Measurements from ENCODE around the gene PDE7B. TPM values are rescaled to one million over a fixed set of nuclear protein-coding genes. Genes with fewer than 3 reads are reported as not detected.
"Not testable (repeated sequence)": the region's sequence is repeated elsewhere in the genome, so short reads cannot be mapped to it uniquely, and the experiment has no call there.

PDE7B gene
- total RNA-seq, 2 experiments from 2014 or later = 0.25 to 0.31 TPM

GRCh38 chr6:136094812-136095211, 243.3 kb downstream of the PDE7B start:
- intact Hi-C loops (cut with micrococcal nuclease) = no loop called here
- DNase-seq = no peak
- no peaks in the 10 kb centered on the region for H3K36me3 Mint-ChIP-seq (ENCODE audit: low read depth)
- H3K9me3 Mint-ChIP-seq = peaks cover 7% of the 10 kb centered on the region
- CTCF ChIA-PET = no interaction called here
- no peak overlapping the region for H3K27ac Mint-ChIP-seq
- H3K4me3 Mint-ChIP-seq = no peak overlapping the region
- H3K4me1 Mint-ChIP-seq (ENCODE audit: low read depth) = no peaks in the 10 kb centered on the region
- H3K27me3 Mint-ChIP-seq (ENCODE audit: low read depth) = no peaks in the 10 kb centered on the region

GRCh38 chr6:136095986-136096385, 244.5 kb downstream of the PDE7B start:
- H3K27ac Mint-ChIP-seq = no peak overlapping the region
- intact Hi-C loops (cut with micrococcal nuclease) = no loop called here
- no peaks in the 10 kb centered on the region for H3K27me3 Mint-ChIP-seq (ENCODE audit: low read depth)
- no peak overlapping the region for H3K4me3 Mint-ChIP-seq
- H3K4me1 Mint-ChIP-seq (ENCODE audit: low read depth) = no peaks in the 10 kb centered on the region
- H3K9me3 Mint-ChIP-seq = peaks cover 7% of the 10 kb centered on the region
- CTCF ChIA-PET = no interaction called here
- DNase-seq = no peak
- H3K36me3 Mint-ChIP-seq (ENCODE audit: low read depth) = no peaks in the 10 kb centered on the region

- H3K36me3 Mint-ChIP-seq (ENCODE audit: low read depth) = no peaks in the 10 kb centered on the region
- CTCF ChIA-PET = interaction anchor here (0.8 kb wide), 1 partner anchor 78 kb away, joined by 3 read pairs; no protein-coding TSS in a partner anchor
Measured at GRCh38 chr6:136102991-136103688, 251.6 kb downstream of the PDE7B start.

GRCh38 chr6:136103763-136104311, 252.3 kb downstream of the PDE7B start:
- no peaks in the 10 kb centered on the region for H3K4me1 Mint-ChIP-seq (ENCODE audit: low read depth)
- intact Hi-C loops (cut with micrococcal nuclease) = no loop called here
- H3K9me3 Mint-ChIP-seq = no peaks in the 10 kb centered on the region
- no peaks in the 10 kb centered on the region for H3K36me3 Mint-ChIP-seq (ENCODE audit: low read depth)
- no peak overlapping the region for H3K4me3 Mint-ChIP-seq
- CTCF ChIA-PET = interaction anchor here (0.8 kb wide), 1 partner anchor 78 kb away, joined by 3 read pairs; no protein-coding TSS in a partner anchor
- H3K27ac Mint-ChIP-seq = no peak overlapping the region
- no peaks in the 10 kb centered on the region for H3K27me3 Mint-ChIP-seq (ENCODE audit: low read depth)
- no peak for DNase-seq

More at GRCh38 chr6:136102991-136103688, 251.6 kb downstream of the PDE7B start:
- no peaks in the 10 kb centered on the region for H3K4me1 Mint-ChIP-seq (ENCODE audit: low read depth)
- no peak overlapping the region for H3K27ac Mint-ChIP-seq
- H3K27me3 Mint-ChIP-seq (ENCODE audit: low read depth) = no peaks in the 10 kb centered on the region
- no peak overlapping the region for H3K4me3 Mint-ChIP-seq
- intact Hi-C loops (cut with micrococcal nuclease) = no loop called here
- DNase-seq = no peak
- H3K9me3 Mint-ChIP-seq = no peaks in the 10 kb centered on the region

- no peaks in the 10 kb centered on the region for H3K9me3 Mint-ChIP-seq
- intact Hi-C loops (cut with micrococcal nuclease) = no loop called here
- H3K27ac Mint-ChIP-seq = no peak overlapping the region
- CTCF ChIA-PET = no interaction called here
- DNase-seq = no peak
- no peaks in the 10 kb centered on the region for H3K4me1 Mint-ChIP-seq (ENCODE audit: low read depth)
- no peaks in the 10 kb centered on the region for H3K36me3 Mint-ChIP-seq (ENCODE audit: low read depth)
- H3K4me3 Mint-ChIP-seq = no peak overlapping the region
- peaks cover 1% of the 10 kb centered on the region for H3K27me3 Mint-ChIP-seq (ENCODE audit: low read depth)
Measured at GRCh38 chr6:136104556-136104955, 253.1 kb downstream of the PDE7B start.

GRCh38 chr6:136105797-136106196, 254.3 kb downstream of the PDE7B start:
- H3K27ac Mint-ChIP-seq; DNase-seq; H3K4me3 Mint-ChIP-seq; intact Hi-C loops (cut with micrococcal nuclease); H3K9me3 Mint-ChIP-seq; H3K27me3 Mint-ChIP-seq (ENCODE audit: low read depth); H3K4me1 Mint-ChIP-seq (ENCODE audit: low read depth); H3K36me3 Mint-ChIP-seq (ENCODE audit: low read depth): not testable (repeated sequence)
- CTCF ChIA-PET = interaction anchor here (1.3 kb wide), 1 partner anchor 120 kb away, joined by 3 read pairs; no protein-coding TSS in a partner anchor

- Mint-ChIP-seq H3K4me1 (ENCODE audit: low read depth) (no peaks in the 10 kb centered on the region), H3K27ac (no peak overlapping the region), H3K9me3 (no peaks in the 10 kb centered on the region), H3K36me3 (ENCODE audit: low read depth) (no peaks in the 10 kb centered on the region), H3K4me3 (no peak overlapping the region), H3K27me3 (ENCODE audit: low read depth) (peaks cover 2% of the 10 kb centered on the region)
- CTCF ChIA-PET = interaction anchor here (0.7 to 1.0 kb wide), 3 partner anchors 118 to 652 kb away, joined by 3 to 4 read pairs (median 3); no protein-coding TSS in a partner anchor
- intact Hi-C loops (cut with micrococcal nuclease) = no loop called here
- no peak for DNase-seq
Measured at GRCh38 chr6:136108361-136108945, 257.0 kb downstream of the PDE7B start.

- no peak for DNase-seq
- H3K4me1 Mint-ChIP-seq (ENCODE audit: low read depth) = no peaks in the 10 kb centered on the region
- no peak overlapping the region for H3K4me3 Mint-ChIP-seq
- no peak overlapping the region for H3K27ac Mint-ChIP-seq
- no peaks in the 10 kb centered on the region for H3K36me3 Mint-ChIP-seq (ENCODE audit: low read depth)
- intact Hi-C loops (cut with micrococcal nuclease) = no loop called here
- no peaks in the 10 kb centered on the region for H3K9me3 Mint-ChIP-seq
- H3K27me3 Mint-ChIP-seq (ENCODE audit: low read depth) = peaks cover 4% of the 10 kb centered on the region
- CTCF ChIA-PET = no interaction called here
Measured at GRCh38 chr6:136111831-136112230, 260.3 kb downstream of the PDE7B start.

- intact Hi-C loops (cut with micrococcal nuclease) = no loop called here
- Mint-ChIP-seq H3K27ac (no peak overlapping the region), H3K4me3 (no peak overlapping the region), H3K4me1 (ENCODE audit: low read depth) (no peaks in the 10 kb centered on the region), H3K9me3 (no peaks in the 10 kb centered on the region), H3K36me3 (ENCODE audit: low read depth) (no peaks in the 10 kb centered on the region), H3K27me3 (ENCODE audit: low read depth) (peaks cover 4% of the 10 kb centered on the region)
- no peak for DNase-seq
- CTCF ChIA-PET = no interaction called here
Measured at GRCh38 chr6:136112262-136112661, 260.8 kb downstream of the PDE7B start.

- Mint-ChIP-seq H3K27me3 (ENCODE audit: low read depth) (peaks cover 4% of the 10 kb centered on the region), H3K9me3 (no peaks in the 10 kb centered on the region), H3K4me3 (no peak overlapping the region), H3K4me1 (ENCODE audit: low read depth) (no peaks in the 10 kb centered on the region), H3K27ac (no peak overlapping the region), H3K36me3 (ENCODE audit: low read depth) (no peaks in the 10 kb centered on the region)
- CTCF ChIA-PET = no interaction called here
- peak; percentile 13 for DNase-seq
- intact Hi-C loops (cut with micrococcal nuclease) = no loop called here
Measured at GRCh38 chr6:136113736-136114173, 262.3 kb downstream of the PDE7B start.

- H3K4me3 Mint-ChIP-seq = no peak overlapping the region
- H3K36me3 Mint-ChIP-seq (ENCODE audit: low read depth) = no peaks in the 10 kb centered on the region
- H3K9me3 Mint-ChIP-seq = no peaks in the 10 kb centered on the region
- intact Hi-C loops (cut with micrococcal nuclease) = no loop called here
- H3K27me3 Mint-ChIP-seq (ENCODE audit: low read depth) = peaks cover 3% of the 10 kb centered on the region
- no peak for DNase-seq
- CTCF ChIA-PET = no interaction called here
- H3K4me1 Mint-ChIP-seq (ENCODE audit: low read depth) = no peaks in the 10 kb centered on the region
- no peak overlapping the region for H3K27ac Mint-ChIP-seq
Measured at GRCh38 chr6:136114661-136115060, 263.2 kb downstream of the PDE7B start.

GRCh38 chr6:136115941-136116340, 264.4 kb downstream of the PDE7B start:
- no peaks in the 10 kb centered on the region for H3K36me3 Mint-ChIP-seq (ENCODE audit: low read depth)
- no peaks in the 10 kb centered on the region for H3K9me3 Mint-ChIP-seq
- intact Hi-C loops (cut with micrococcal nuclease) = no loop called here
- no peak overlapping the region for H3K27ac Mint-ChIP-seq
- no peak for DNase-seq
- H3K4me1 Mint-ChIP-seq (ENCODE audit: low read depth) = no peaks in the 10 kb centered on the region
- CTCF ChIA-PET = no interaction called here
- peaks cover 3% of the 10 kb centered on the region for H3K27me3 Mint-ChIP-seq (ENCODE audit: low read depth)
- no peak overlapping the region for H3K4me3 Mint-ChIP-seq

- H3K27me3 Mint-ChIP-seq (ENCODE audit: low read depth) = peaks cover 3% of the 10 kb centered on the region
- intact Hi-C loops (cut with micrococcal nuclease) = no loop called here
- H3K36me3 Mint-ChIP-seq (ENCODE audit: low read depth) = no peaks in the 10 kb centered on the region
Measured at GRCh38 chr6:136117081-136117480, 265.6 kb downstream of the PDE7B start.

More at GRCh38 chr6:136117081-136117480, 265.6 kb downstream of the PDE7B start:
- CTCF ChIA-PET = no interaction called here
- DNase-seq = no peak
- no peak overlapping the region for H3K4me3 Mint-ChIP-seq
- H3K9me3 Mint-ChIP-seq = no peaks in the 10 kb centered on the region
- no peaks in the 10 kb centered on the region for H3K4me1 Mint-ChIP-seq (ENCODE audit: low read depth)
- H3K27ac Mint-ChIP-seq = no peak overlapping the region

Data from activated naive CD4-positive, alpha-beta T cell treated with anti-CD3 and anti-CD28 coated beads for 36 hours (primary cell).